Measurements from ENCODE around the gene TNFAIP2. TPM values are rescaled to one million over a fixed set of nuclear protein-coding genes. Genes with fewer than 3 reads are reported as not detected.

The TNFAIP2 gene
- total and polyA plus RNA-seq, 4 donors: 65.6 to 519 (median 226) TPM

- no peaks in the 10 kb centered on the region for H3K36me3 ChIP-seq (ENCODE audit: control insufficient read depth in 4 of 4, insufficient read depth in 4 of 4, low read length in 4 of 4)
- H3K9me3 ChIP-seq (ENCODE audit: control insufficient read depth in 4 of 4, insufficient read depth in 3 of 4, low read length in 3 of 4): no peaks in the 10 kb centered on the region
- 89 to 93% methylated on average over 19 of the region's 19 CpGs for WGBS, 2 donors
- no peak for TF ChIP-seq CTCF (IDR thresholded peaks at IDR 0.05; ENCODE audit: control extremely low read depth, extremely low read depth)
- H3K4me1 ChIP-seq (ENCODE audit: control insufficient read depth in 5 of 5, insufficient read depth in 5 of 5, low read length in 5 of 5): no peaks in the 10 kb centered on the region
- ATAC-seq (ENCODE audit: insufficient read depth, low FRiP score) (no peak), DNase-seq (no peak)
- H3K27ac ChIP-seq (ENCODE audit: low read depth in 1 of 2, low read length in 1 of 2): no peak overlapping the region
- peaks cover 0 to 3% (median 0%) of the 10 kb centered on the region in 3 donors for H3K27me3 ChIP-seq (ENCODE audit: control insufficient read depth in 3 of 3, insufficient read depth in 3 of 3, low read length in 2 of 3)
- no peak overlapping the region for H3K4me3 ChIP-seq
- no peak overlapping the region for H3K9ac ChIP-seq (ENCODE audit: insufficient read depth in 1 of 2, low read length in 2 of 2)
Observed at GRCh38 chr14:103146141-103146709, 23.0 kb downstream of the TNFAIP2 start.

DNA sequence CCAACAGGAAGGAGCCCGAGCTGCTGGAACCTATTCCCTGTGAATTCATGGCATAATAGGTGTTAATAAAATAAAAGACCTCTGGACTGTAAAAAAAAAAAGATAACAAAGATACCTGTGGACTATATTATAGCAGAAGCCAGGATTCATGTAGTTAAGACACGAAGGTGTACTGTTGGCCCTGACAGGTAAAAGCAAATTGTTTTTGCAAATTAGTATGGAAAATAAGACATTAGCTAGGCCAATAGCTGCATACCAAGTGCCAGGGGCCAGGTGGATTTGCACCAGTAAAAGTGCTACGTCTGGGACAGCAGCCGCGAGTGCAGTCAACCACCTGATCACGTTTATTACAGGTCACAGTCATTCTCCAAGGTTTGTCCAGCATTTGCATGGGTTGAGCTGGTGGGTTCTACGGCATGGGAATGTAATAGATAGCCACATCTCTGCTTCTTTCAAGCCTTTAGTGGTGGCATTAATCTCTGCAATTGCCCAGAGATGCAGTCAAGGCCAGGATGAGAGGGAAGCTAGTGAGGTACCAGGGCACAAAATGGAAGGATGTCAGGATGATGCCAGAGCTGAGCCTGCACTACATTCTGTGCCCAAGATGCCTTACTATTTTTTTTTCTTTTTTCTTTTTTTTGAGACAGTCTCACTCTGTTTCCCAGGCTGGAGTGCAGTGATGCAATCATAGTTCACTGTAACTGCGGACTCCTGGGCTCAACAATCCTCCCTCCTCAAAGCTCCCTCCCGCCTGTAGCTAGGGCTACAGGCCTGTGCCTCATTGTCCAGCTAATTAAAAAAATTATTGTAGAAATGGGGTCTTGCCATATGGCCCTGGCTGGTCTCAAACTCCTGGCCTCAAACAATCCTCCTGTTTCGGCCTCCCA, 26.3 kb downstream of the TNFAIP2 start:
- Histone ChIP-seq H3K27ac (ENCODE audit: low read depth in 1 of 2, low read length in 1 of 2) (no peak overlapping the region), H3K9ac (ENCODE audit: insufficient read depth in 1 of 2, low read length in 2 of 2) (no peak overlapping the region), H3K36me3 (ENCODE audit: control insufficient read depth in 4 of 4, insufficient read depth in 4 of 4, low read length in 4 of 4) (no peaks in the 10 kb centered on the region), H3K27me3 (ENCODE audit: control insufficient read depth in 3 of 3, insufficient read depth in 3 of 3, low read length in 2 of 3) (no peaks in the 10 kb centered on the region), H3K4me3 (no peak overlapping the region), H3K9me3 (ENCODE audit: control insufficient read depth in 4 of 4, insufficient read depth in 3 of 4, low read length in 3 of 4) (no peaks in the 10 kb centered on the region), H3K4me1 (ENCODE audit: control insufficient read depth in 5 of 5, insufficient read depth in 5 of 5, low read length in 5 of 5) (no peaks in the 10 kb centered on the region)
- ATAC-seq (ENCODE audit: insufficient read depth, low FRiP score) (no peak), DNase-seq (no peak)
- WGBS, 2 donors: 90 to 93% methylated on average over 10 of the region's 10 CpGs
- no peak for TF ChIP-seq CTCF (IDR thresholded peaks at IDR 0.05; ENCODE audit: control extremely low read depth, extremely low read depth)

DNA sequence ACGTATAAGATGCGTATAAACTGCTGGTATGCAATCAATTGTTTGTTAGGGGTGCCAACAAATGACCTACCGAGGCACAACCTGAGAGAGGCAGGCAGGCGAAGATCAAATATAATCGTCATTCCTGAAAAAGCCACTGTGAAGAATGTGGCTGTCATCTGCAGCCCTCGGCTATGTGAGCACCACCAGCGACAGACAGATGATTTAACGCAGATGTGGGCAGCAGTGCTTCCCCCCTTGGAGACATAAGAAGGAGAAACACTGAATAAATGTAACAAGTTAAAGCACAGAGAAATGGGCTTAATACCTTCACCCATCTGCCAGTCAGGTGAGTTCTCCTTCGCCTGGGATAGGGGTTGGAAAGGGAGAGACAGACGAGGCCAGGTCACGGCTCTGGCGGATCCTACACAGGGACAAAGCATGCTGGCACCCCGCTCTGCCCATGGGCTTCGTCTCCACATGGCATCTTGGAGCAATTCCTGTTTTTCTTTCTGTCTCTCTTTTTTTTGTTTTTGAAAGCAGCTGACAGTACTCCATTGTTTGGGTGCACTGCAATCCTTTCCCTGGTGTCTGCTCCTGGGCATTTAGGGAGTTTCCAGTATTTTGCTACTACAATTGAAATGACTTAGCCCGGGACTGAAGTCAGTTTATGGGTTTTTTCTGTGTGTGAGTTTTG, 28.1 kb downstream of the TNFAIP2 start:
- no peak overlapping the region for H3K4me3 ChIP-seq
- no peaks in the 10 kb centered on the region for H3K9me3 ChIP-seq (ENCODE audit: control insufficient read depth in 4 of 4, insufficient read depth in 3 of 4, low read length in 3 of 4)
- no peak for ATAC-seq (ENCODE audit: insufficient read depth, low FRiP score)
- H3K4me1 ChIP-seq (ENCODE audit: control insufficient read depth in 5 of 5, insufficient read depth in 5 of 5, low read length in 5 of 5): peaks cover 0 to 4% (median 0%) of the 10 kb centered on the region in 5 donors
- no peak overlapping the region for H3K27ac ChIP-seq (ENCODE audit: low read depth in 1 of 2, low read length in 1 of 2)
- H3K36me3 ChIP-seq (ENCODE audit: control insufficient read depth in 4 of 4, insufficient read depth in 4 of 4, low read length in 4 of 4): no peaks in the 10 kb centered on the region
- DNase-seq: no peak
- no peak overlapping the region for H3K9ac ChIP-seq (ENCODE audit: insufficient read depth in 1 of 2, low read length in 2 of 2)
- H3K27me3 ChIP-seq (ENCODE audit: control insufficient read depth in 3 of 3, insufficient read depth in 3 of 3, low read length in 2 of 3): no peaks in the 10 kb centered on the region
- no peak for TF ChIP-seq CTCF (IDR thresholded peaks at IDR 0.05; ENCODE audit: control extremely low read depth, extremely low read depth)
- 82% methylated on average over 15 of the region's 15 CpGs for WGBS, 2 donors
